ENCODE results near the gene MT1B. TPM values are rescaled to one million over a fixed set of nuclear protein-coding genes. Genes with fewer than 3 reads are reported as not detected.
"Not testable (repeated sequence)": the region's sequence is repeated elsewhere in the genome, so short reads cannot be mapped to it uniquely, and the experiment has no call there.

The MT1B gene
- total and polyA plus RNA-seq, 2 donors from 2014 or later = not detected

DNA sequence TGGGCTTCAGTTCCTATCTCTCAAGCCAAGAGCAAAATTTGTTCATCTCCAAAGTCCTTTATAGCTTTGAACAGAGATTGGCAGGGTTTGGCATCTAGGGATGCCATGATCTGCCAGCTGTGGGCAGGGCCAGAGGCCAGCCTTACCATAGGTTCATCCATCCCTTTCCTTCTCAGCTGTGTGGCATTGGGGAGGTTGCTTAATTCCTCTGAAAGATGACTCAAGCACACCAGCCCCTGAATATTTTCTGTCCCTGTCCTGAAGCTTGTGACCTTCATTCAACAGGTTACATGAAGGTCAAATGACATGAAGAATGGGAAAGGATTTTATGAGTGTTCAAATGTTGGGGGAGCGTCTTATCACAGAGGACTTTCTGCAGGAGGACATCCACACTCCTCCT lies 12.8 kb downstream of the MT1B start:
- H3K9ac ChIP-seq (ENCODE audit: low read length in 3 of 3) = no peak overlapping the region
- H3K9me3 ChIP-seq (ENCODE audit: control insufficient read depth in 2 of 3, insufficient read depth in 1 of 3, low read length in 3 of 3) = no peaks in the 10 kb centered on the region
- TF ChIP-seq, protein P1, sequence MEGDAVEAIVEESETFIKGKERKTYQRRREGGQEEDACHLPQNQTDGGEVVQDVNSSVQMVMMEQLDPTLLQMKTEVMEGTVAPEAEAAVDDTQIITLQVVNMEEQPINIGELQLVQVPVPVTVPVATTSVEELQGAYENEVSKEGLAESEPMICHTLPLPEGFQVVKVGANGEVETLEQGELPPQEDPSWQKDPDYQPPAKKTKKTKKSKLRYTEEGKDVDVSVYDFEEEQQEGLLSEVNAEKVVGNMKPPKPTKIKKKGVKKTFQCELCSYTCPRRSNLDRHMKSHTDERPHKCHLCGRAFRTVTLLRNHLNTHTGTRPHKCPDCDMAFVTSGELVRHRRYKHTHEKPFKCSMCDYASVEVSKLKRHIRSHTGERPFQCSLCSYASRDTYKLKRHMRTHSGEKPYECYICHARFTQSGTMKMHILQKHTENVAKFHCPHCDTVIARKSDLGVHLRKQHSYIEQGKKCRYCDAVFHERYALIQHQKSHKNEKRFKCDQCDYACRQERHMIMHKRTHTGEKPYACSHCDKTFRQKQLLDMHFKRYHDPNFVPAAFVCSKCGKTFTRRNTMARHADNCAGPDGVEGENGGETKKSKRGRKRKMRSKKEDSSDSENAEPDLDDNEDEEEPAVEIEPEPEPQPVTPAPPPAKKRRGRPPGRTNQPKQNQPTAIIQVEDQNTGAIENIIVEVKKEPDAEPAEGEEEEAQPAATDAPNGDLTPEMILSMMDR (IDR thresholded peaks at IDR 0.05; ENCODE audit: borderline replicate concordance, extremely low read depth, insufficient read depth) = no peak
- no peaks in the 10 kb centered on the region for H3K36me3 ChIP-seq (ENCODE audit: control insufficient read depth in 2 of 3, insufficient read depth in 3 of 3, low read length in 3 of 3)
- no peak overlapping the region for H3K4me3 ChIP-seq (ENCODE audit: low read length in 3 of 3)
- intact Hi-C loops (cut with DNase I) = no loop called here
- FAIRE-seq = no peak
- peaks cover 0 to 10% (median 0%) of the 10 kb centered on the region in 3 donors for H3K4me1 ChIP-seq (ENCODE audit: control insufficient read depth in 2 of 3, insufficient read depth in 2 of 3, low read depth in 1 of 3, low read length in 3 of 3)
- no peak for DNase-seq
- H3K27me3 ChIP-seq (ENCODE audit: control insufficient read depth, insufficient read depth, low read length) = peaks cover 58% of the 10 kb centered on the region
- H3K27ac ChIP-seq (ENCODE audit: low read depth in 2 of 2, low read length in 2 of 2) = no peak overlapping the region

DNA sequence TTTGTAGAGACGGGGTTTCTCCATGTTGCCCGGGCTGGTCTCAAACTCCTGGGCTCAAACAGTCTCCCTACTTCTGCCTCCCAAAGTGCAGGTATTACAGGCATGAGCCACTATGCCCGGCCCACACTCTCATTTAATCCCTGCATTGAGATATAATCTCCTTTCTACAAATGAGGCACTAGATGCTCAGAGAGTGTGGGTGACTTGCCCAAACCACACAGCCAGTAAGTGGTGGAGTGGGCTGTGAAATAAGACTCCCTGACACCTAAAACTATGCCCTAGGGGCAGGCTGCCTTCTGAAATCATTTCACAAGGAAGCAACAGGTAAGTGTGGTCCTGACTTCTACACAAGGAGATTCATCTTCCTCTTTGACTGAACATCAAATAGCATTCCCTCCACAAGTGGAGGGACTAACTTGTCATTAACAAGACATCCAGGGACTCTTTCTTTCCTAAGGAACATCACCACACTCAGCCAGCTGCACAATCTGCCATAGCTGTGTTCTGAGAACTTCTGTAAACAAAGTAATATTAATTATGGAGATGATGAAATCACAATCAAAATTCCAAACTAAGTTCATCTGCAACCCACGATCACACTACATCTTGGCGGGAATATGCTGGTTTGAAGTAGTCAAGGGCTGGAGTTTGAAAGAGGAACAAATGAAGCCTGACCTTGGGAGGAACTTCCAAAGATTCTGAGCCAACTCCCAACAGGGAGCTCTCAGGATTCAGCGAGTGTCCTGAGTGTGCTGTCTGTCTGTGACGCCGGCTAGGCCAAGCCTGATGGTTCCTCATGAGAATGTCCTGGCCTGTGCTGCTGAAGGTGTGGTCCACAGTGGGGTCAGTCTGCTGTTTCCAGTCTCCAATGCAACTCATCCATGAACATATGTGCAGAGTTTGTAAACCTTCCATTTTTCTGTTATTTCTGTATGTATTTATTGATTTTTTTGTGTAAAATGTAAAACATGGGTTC lies 13.9 kb downstream of the MT1B start:
- H3K9ac ChIP-seq (ENCODE audit: low read length in 3 of 3); FAIRE-seq; DNase-seq; intact Hi-C loops (cut with DNase I); H3K36me3 ChIP-seq (ENCODE audit: control insufficient read depth in 2 of 3, insufficient read depth in 3 of 3, low read length in 3 of 3); H3K27ac ChIP-seq (ENCODE audit: low read depth in 2 of 2, low read length in 2 of 2); H3K9me3 ChIP-seq (ENCODE audit: control insufficient read depth in 2 of 3, insufficient read depth in 1 of 3, low read length in 3 of 3): not testable (repeated sequence)
- H3K4me1 ChIP-seq (ENCODE audit: control insufficient read depth in 2 of 3, insufficient read depth in 2 of 3, low read depth in 1 of 3, low read length in 3 of 3) = peaks cover 0 to 10% (median 0%) of the 10 kb centered on the region in 3 donors
- H3K27me3 ChIP-seq (ENCODE audit: control insufficient read depth, insufficient read depth, low read length) = peaks cover 63% of the 10 kb centered on the region
- H3K4me3 ChIP-seq (ENCODE audit: low read length in 3 of 3) = peak overlapping the region in 2 of 3 donors; percentile 25 to 76

GRCh38 chr16:56667581-56668571 lies 16.2 kb downstream of the MT1B start, which contains the start of gene MT1G:
Gene MT1G (minus strand): TSS chr16:56668065. CDS start chr16:56667993, 72 bp downstream.
- H3K4me3 ChIP-seq (ENCODE audit: low read length in 3 of 3) = peak within 1 kb of the TSS; percentile 16 to 76 (median 73)
- intact Hi-C loops (cut with DNase I) = no loop called here
- peak within 1 kb of the TSS in 2 of 3 donors; percentile 12 to 51 for H3K9ac ChIP-seq (ENCODE audit: low read length in 3 of 3)
- H3K4me1 ChIP-seq (ENCODE audit: control insufficient read depth in 2 of 3, insufficient read depth in 2 of 3, low read depth in 1 of 3, low read length in 3 of 3) = peaks cover 0 to 10% (median 0%) of the 10 kb centered on the region in 3 donors
- FAIRE-seq = no peak
- H3K27ac ChIP-seq (ENCODE audit: low read depth in 2 of 2, low read length in 2 of 2) = peak within 1 kb of the TSS; percentile 36 to 60
- TF ChIP-seq, protein P1 (IDR thresholded peaks at IDR 0.05; ENCODE audit: borderline replicate concordance, extremely low read depth, insufficient read depth) = no peak
- no peaks in the 10 kb centered on the region for H3K9me3 ChIP-seq (ENCODE audit: control insufficient read depth in 2 of 3, insufficient read depth in 1 of 3, low read length in 3 of 3)
- H3K36me3 ChIP-seq (ENCODE audit: control insufficient read depth in 2 of 3, insufficient read depth in 3 of 3, low read length in 3 of 3) = no peaks in the 10 kb centered on the region
- DNase-seq = peak in 4 of 5 donors; percentile 48 to 84 (median 57)
- peaks cover 64% of the 10 kb centered on the region for H3K27me3 ChIP-seq (ENCODE audit: control insufficient read depth, insufficient read depth, low read length)

Data from kidney (tissue), 14 donors.